HCT116 (cell line): Measurements from ENCODE around the gene LRRC51.

Experiments
- CEBPB ChIP-seq: IDR thresholded peaks from 2 replicates; pipeline ENCODE4 v1.6.1; 2012; ENCODE audit warnings: low read depth
- CTCF ChIP-seq, 3 experiments: fragments of 200-600 bp in 1 of 3; sonication (generic) in 1 of 3; IDR thresholded peaks in 2 of 3; conservative IDR thresholded peaks in 1 of 3; 2 replicates each; pipeline ENCODE4 v1.5.1; 2012 to 2017; ENCODE audit warnings: low read depth in 2 of 3, low read length in 2 of 3, antibody characterized with exemption in 1 of 3, borderline replicate concordance in 1 of 3, control low read depth in 1 of 3, mild to moderate bottlenecking in 1 of 3, mixed read lengths in 1 of 3, mixed run types in 1 of 3, moderate library complexity in 1 of 3; ENCODE audit not compliant: insufficient read depth in 1 of 3
- EZH2 ChIP-seq: fragments of 200-600 bp; sonication (generic); IDR thresholded peaks from 2 replicates; pipeline ENCODE4 v1.6.1; 2017; ENCODE audit warnings: antibody characterized with exemption, mixed run types
- POLR2A ChIP-seq: IDR thresholded peaks from 2 replicates; pipeline ENCODE4 v1.7.0; 2011; ENCODE audit warnings: borderline replicate concordance; ENCODE audit not compliant: insufficient read depth, insufficient read length; ENCODE audit errors: extremely low read depth
- RAD21 ChIP-seq: IDR thresholded peaks from 2 replicates; pipeline ENCODE4 v1.6.1; 2012; ENCODE audit warnings: low read depth, mild to moderate bottlenecking
- ZFX ChIP-seq: fragments of 450-650 bp; IDR thresholded peaks from 2 replicates; pipeline ENCODE4 v1.6.1; 2017
- ZNF274 ChIP-seq: fragments of 200-500 bp; sonication (Bioruptor generic); IDR thresholded peaks from 2 replicates; pipeline ENCODE4 v1.6.1; 2014; ENCODE audit warnings: mild to moderate bottlenecking, low read depth, low read length, inconsistent platforms
- TF ChIP-seq, protein P1 (sequence below): IDR thresholded peaks from 2 replicates; pipeline ENCODE4 v1.6.1; 2012

DNA sequence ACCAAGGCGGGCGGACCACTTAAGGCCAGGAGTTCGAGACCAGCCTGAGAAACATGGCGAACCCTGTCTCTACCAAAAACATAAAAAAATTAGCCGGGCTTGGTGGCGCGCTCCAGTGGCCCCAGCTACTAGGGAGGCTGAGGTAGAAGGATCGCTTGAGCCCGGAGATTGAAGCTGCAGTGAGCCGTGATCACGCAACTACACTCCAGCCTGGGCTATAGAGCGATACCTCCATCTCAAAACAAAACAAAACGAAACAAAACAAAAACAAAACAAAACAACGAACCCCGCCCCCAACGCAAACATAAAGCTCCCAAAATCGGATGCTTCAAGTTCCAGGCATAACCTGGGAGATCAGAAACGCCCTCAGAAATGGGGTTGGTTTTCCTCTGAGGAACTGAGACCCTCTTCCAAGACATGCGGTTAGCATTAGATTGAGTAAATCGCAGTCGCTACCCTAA lies 564 bp downstream of the LRRC51 start:
- TF ChIP-seq EZH2 = no peak
- TF ChIP-seq, protein P1, sequence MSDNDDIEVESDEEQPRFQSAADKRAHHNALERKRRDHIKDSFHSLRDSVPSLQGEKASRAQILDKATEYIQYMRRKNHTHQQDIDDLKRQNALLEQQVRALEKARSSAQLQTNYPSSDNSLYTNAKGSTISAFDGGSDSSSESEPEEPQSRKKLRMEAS = no peak
- TF ChIP-seq ZFX = no peak
- TF ChIP-seq RAD21 = no peak
- no peak for TF ChIP-seq CTCF (IDR thresholded peaks at IDR 0.05 in 2 of 3, conservative IDR thresholded peaks at IDR 0.05 in 1 of 3; ENCODE audit: borderline replicate concordance in 1 of 3, insufficient read depth in 1 of 3, low read depth in 2 of 3, low read length in 2 of 3)
- no peak for TF ChIP-seq POLR2A
- no peak for TF ChIP-seq CEBPB
- TF ChIP-seq ZNF274 = no peak
